Coronary artery (tissue), 2 donors: ENCODE results near the gene FBXO33.

ENCODE experiments used
- DNase-seq: peaks from one replicate; pipeline ENCODE4 v3.0.0-alpha.2; 2017; ENCODE audit warnings: low spot score
- H3K27ac ChIP-seq, 2 donors: fragments of 200-600 bp; sonication (generic); one replicate each; pipeline ENCODE4 v1.5.1; 2016 to 2019
- H3K4me3 ChIP-seq: fragments of 200-600 bp; sonication (generic); 2 replicates; pipeline ENCODE4 v1.5.1; 2016; ENCODE audit warnings: mild to moderate bottlenecking, moderate library complexity
- CTCF ChIP-seq: fragments of 200-600 bp; sonication (generic); IDR thresholded peaks from one replicate; pipeline ENCODE4 v1.5.1; 2019; ENCODE audit warnings: antibody characterized with exemption

The FBXO33 gene

GRCh38 chr14:39393289-39393688 lies 38.9 kb downstream of the FBXO33 start:
- DNase-seq = no peak
- H3K4me3 ChIP-seq = no peak overlapping the region
- no peak overlapping the region for H3K27ac ChIP-seq
- no peak for TF ChIP-seq CTCF

GRCh38 chr14:39384177-39384576 lies 48.1 kb downstream of the FBXO33 start:
- no peak for TF ChIP-seq CTCF
- DNase-seq = no peak
- H3K27ac ChIP-seq = no peak overlapping the region
- H3K4me3 ChIP-seq = no peak overlapping the region

- Histone ChIP-seq H3K27ac (no peak overlapping the region), H3K4me3 (no peak overlapping the region)
- DNase-seq = no peak
- TF ChIP-seq CTCF = no peak
Observed at GRCh38 chr14:39383741-39384140, 48.5 kb downstream of the FBXO33 start.

GRCh38 chr14:39383026-39383660 lies 49.1 kb downstream of the FBXO33 start:
- no peak overlapping the region for H3K4me3 ChIP-seq
- H3K27ac ChIP-seq = no peak overlapping the region
- no peak for DNase-seq
- no peak for TF ChIP-seq CTCF

- no peak overlapping the region for H3K4me3 ChIP-seq
- TF ChIP-seq CTCF = no peak
- DNase-seq = no peak
- H3K27ac ChIP-seq = no peak overlapping the region
Observed at GRCh38 chr14:39382463-39382862, 49.8 kb downstream of the FBXO33 start.

- TF ChIP-seq CTCF = no peak
- Histone ChIP-seq H3K4me3 (no peak overlapping the region), H3K27ac (peak overlapping the region in 1 of 2 donors; percentile 39)
- DNase-seq = no peak
Observed at GRCh38 chr14:39381366-39381765, 50.9 kb downstream of the FBXO33 start.

GRCh38 chr14:39376667-39377403 lies 55.4 kb downstream of the FBXO33 start:
- Histone ChIP-seq H3K4me3 (no peak overlapping the region), H3K27ac (peak overlapping the region; percentile 70 to 74)
- no peak for TF ChIP-seq CTCF
- no peak for DNase-seq
